Sciatic nerve (tissue), 2 donors: ENCODE results near the gene CHMP1A. TPM values are rescaled to one million over a fixed set of nuclear protein-coding genes. Genes with fewer than 3 reads are reported as not detected.
"Not testable (repeated sequence)": the region's sequence is repeated elsewhere in the genome, so short reads cannot be mapped to it uniquely, and the experiment has no call there.

Experiments used
- ATAC-seq: fragments of 200-7000 bp; cut with Tn5 transposase; one replicate; pipeline ENCODE4 v1.9.1; 2020; ENCODE audit warnings: mild to moderate bottlenecking, moderate library complexity
- DNase-seq: peaks from one replicate; pipeline ENCODE4 v3.0.0-alpha.2; 2020; ENCODE audit warnings: low spot score
- intact Hi-C: fragments of 100-400 bp; cut with DNase I; formaldehyde crosslinking; loops from one replicate; pipeline ENCODE4 v1.14.2; 2022
- total RNA-seq: library from RNA; stranded (reverse); fragmentation: NEBNext Ultra II Directional; extraction: Animal tissue kit (Norgen Biotek cat#: 25700); gene quantifications from one replicate; pipeline ENCODE4 v1.2.1, GENCODE V29; 2021
- donor health status: DM: no; HTN: no; CAD: no.
- donor health status: DM: no; HTN: no; CAD: no.

The CHMP1A gene
- total RNA-seq, result 55.8 TPM

- intact Hi-C loops, result no loop called here
- peak; percentile 95 for DNase-seq
- ATAC-seq, result peak; percentile 98
Observed at GRCh38 chr16:89657442-89658220, at the start of gene CHMP1A, which contains the start of gene SPATA33. TSS of gene CHMP1A (minus strand) at chr16:89657708. CDS start at chr16:89657588, 120 bp downstream. TSS of gene SPATA33 (plus strand) at chr16:89657836. CDS start at chr16:89657912, 76 bp downstream.

DNA sequence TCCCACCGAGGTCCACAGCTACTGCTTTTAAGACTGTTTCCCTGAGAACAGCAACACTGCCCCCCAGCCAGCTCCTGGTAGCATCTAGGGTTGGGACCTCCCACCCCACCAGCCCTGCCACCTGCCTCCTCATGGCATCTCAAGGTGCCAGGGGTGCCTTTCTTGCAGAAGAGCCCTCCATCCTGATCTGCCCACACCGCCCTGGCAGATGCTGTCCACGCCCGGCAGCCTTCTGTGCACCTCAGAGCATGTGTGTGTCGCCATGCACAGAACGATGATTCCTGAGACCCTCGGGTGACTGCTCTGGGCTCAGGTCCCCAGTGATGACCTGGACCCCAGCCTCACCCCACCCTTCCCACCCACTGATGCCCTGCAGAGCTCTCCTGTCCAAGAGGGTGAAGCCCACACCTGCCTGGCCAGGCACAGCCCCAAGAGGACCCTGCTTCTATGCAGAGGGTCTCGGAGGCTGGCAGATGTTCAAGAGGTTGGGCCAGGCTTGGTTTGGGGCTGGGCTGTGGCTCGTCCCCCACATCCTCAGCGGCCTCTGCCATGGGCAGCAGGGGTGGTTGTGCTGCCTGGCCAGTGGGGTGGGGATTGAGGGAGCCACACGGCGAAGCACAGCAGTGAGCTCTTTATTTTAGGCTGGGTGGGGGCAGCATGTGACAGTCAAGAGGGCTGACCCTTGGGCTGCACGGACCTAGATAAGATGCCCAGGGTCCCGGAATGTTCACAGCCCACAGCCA is 49.2 kb upstream of the CHMP1A start:
- intact Hi-C loops, result no loop called here
- DNase-seq (no peak), ATAC-seq (no peak)

DNA sequence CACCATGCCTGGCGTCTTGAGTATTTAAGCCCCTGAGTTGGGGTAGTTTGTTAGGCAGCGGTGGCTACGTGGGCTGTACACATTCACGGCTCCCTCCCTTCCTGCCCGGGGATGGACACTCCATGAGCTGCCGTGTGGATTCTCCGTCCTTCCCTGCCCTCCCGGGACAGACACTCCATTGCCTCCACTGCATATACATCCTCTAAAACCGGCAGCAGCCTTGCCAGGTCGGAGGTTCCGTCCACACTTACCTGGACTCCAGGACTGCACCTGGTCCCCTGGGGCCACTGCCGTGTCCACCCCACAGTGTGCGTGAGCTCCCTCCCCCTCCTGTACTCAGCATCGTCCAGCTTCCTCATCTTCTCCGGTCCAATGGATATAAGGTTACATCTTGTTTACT is 47.5 kb upstream of the CHMP1A start:
- DNase-seq (no peak), ATAC-seq (no peak)
- intact Hi-C loops, result no loop called here

DNA sequence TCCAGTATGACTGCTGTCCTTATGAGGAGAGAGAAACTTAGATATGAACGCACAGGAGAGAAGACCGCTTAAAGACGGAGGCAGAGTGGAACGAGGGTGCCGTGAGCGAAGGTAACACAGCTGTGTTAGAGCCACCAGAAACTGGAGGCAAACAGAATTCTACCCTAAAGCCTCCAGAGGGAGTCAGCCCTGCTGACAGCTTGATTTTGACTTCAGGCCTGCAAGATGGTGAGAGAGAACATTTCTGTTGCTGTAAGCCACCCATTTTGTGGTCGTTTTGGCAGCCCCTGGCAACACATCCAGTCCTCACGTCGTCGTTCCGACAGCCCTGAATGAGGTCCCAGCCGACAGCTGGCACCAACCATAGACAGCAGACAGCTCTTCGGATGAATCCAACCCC is 46.8 kb upstream of the CHMP1A start:
- intact Hi-C loops, result no loop called here
- no peak for ATAC-seq
- DNase-seq, result no peak

DNA sequence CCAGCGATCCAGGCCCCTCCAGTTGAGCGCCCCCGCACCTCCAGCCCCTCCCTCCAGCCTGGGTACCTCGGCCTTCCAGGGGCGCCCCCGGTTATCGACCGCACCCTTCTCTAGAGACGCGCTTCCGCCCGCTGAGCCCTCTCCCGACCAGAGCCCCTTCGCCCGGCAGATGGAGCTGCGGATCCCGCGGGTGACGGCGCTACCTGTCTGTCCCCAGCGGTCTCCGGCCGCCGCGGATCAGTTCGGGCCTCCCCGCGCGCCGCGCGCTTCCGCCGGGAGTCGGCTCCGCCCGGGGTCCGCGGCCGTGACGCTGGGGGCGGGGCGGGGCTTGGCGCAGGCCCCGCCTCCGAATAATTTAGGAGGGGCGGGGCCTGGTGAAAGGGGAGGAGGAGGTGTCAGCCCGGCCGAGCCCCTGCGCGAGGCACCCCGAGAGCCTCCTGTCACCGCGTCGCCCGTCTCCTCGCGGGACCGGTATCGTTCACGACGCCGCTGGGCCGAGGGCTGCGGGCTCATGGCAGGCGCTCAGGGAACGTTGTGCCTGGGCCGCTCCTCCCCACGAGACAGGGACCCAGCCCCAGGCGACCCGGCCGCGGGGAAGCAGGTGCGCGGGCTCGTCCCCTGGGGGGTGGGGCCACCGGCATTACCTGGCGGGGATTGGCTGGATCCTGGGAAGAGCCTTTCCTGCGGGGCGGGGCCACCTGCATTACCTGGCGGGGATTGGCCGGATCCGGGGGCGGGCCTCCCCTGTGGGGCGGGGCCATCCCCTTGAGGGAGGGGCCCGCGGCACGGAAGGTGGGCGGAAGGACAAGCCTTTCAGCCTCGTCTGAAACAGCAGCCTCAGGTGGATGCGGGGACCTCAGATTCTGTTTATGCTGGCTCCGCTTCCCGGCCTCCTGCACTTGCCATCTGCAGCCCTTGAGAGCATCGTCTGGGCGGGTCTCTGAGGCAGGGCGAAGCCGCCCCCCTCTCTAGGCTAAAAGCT is 44.2 kb upstream of the CHMP1A start, which contains the start of gene SPATA2L:
SPATA2L (minus strand) TSS at position 281 of the 982 bp plus-strand sequence. CDS start 473 bp downstream, outside the sequence.
- intact Hi-C loops, result no loop called here
- ATAC-seq, result peak; percentile 60

DNA sequence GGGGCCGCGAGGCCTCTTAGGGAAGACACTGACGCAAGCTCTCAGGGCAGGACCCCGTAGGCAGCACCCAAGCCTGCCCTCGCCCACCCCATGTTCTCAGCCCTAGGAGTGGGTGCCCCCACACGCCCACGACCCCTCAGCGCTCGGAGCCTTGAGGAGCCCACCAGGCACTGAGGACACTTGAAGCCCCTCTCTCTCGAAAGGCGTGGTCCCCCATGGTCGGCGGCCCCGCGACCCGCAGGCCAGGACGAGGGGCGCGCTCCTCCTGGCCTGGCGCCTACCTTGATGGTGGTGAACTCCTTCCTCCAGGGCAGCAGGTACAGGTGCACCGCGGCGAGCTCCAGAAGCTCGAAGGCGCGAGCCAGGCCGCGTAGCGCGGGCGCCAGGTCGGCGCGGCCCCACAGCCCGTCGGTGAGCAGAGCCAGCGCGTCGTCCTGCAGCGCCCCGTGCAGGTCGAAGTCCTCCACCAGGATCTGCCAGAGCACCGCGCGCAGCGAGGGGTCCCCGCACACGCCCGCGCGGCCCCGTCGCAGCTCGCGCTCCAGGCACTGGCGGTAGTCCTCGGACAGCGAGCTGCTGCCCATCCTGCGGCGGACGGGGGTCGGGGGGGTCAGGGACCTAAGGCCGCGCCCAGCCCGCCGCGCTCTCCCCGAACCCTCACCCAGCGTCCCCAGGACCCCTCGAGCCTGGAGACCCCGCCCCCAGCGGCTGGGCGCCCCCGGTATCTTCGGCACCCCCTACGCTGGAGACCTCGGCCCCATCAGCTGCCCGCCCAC is 43.3 kb upstream of the CHMP1A start:
- no peak for DNase-seq
- intact Hi-C loops, result no loop called here
- ATAC-seq, result peak; percentile 7

More for the DNA sequence above, 44.2 kb upstream of the CHMP1A start, which contains the start of gene SPATA2L:
- peak; percentile 88 for DNase-seq

DNA sequence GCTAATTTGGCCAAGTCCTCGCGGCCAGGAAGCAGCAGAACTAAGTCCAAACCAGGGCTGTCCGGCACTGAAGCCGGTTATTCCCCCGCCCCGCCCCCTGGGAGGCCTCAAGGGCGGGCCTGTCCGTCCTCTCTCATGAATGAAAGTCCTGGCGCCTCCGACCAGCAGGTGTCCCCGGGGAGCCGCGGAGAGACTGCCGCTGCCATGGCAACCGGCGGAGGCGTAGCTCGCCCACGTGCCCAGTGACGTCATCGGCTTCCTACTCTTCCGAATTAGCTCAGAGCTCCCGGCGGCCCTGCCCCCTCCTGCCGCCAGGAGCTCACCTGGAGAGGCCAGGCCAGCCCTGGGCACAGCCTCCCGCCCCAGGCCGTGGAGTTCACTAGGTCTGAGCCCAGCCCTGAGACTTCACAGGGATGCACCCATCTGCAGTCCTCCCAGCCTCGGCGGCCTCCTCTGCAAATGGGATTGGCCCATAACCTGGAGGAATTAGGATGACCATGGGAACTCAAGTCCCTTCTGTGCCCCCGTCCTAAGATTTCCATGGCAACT is 42.7 kb upstream of the CHMP1A start:
- ATAC-seq, result peak; percentile 91
- peak; percentile 100 for DNase-seq
- intact Hi-C loops, result no loop called here

DNA sequence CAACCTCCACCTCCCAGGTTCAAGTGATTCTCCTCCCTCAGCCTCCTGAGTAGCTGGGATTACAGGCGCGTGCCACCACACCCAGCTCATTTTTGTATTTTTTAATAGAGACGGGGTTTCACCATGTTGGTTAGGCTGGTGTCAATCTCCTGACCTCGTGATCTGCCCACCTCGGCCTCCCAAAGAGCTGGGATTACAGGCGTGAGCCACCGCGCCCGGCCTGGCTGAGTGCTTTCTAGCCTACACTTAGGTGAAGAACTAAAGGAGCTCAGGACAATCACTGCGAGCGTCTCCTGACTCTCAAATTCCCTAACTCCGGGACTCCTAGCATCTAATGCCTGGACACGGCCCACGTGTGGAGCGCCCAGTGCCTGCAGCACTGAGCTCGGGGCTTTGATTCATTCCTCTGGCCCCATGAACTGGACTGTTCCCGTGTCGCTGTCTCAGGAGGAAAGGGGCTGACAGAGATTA is 42.2 kb upstream of the CHMP1A start:
- ATAC-seq, DNase-seq, intact Hi-C loops: not testable (repeated sequence)

DNA sequence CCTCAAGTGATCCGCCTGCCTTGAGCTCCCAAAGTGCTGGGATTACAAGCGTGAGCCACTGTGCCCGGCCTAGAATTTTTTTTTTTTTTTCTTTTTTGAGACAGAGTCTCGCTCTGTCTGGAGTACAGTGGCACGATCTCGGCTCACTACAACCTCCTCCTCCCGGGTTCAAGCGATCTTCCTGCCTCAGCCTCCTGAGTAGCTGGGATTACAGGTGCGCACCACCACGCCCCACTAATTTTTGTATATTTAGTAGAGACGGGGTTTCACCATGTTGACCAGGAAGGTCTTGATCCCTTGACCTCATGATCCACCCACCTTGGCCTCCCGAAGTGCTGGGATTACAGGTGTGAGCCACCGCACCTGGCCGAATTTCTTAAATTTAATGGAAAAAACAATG is 41.2 kb upstream of the CHMP1A start:
- intact Hi-C loops, ATAC-seq, DNase-seq: not testable (repeated sequence)

GRCh38 chr16:89697616-89698331 is 40.3 kb upstream of the CHMP1A start:
- intact Hi-C loops, result no loop called here
- DNase-seq (no peak), ATAC-seq (no peak)

GRCh38 chr16:89697161-89697615 is 39.7 kb upstream of the CHMP1A start:
- intact Hi-C loops, result no loop called here
- ATAC-seq (no peak), DNase-seq (no peak)

- no peak for DNase-seq
- no peak for ATAC-seq
- intact Hi-C loops, result no loop called here
Observed at GRCh38 chr16:89696670-89697128, 39.2 kb upstream of the CHMP1A start.

- no peak for DNase-seq
- no peak for ATAC-seq
- intact Hi-C loops, result no loop called here
Observed at GRCh38 chr16:89695875-89696669, 38.6 kb upstream of the CHMP1A start.

GRCh38 chr16:89695086-89695874 is 37.8 kb upstream of the CHMP1A start:
- no peak for DNase-seq
- ATAC-seq, result no peak
- intact Hi-C loops, result no loop called here

DNA sequence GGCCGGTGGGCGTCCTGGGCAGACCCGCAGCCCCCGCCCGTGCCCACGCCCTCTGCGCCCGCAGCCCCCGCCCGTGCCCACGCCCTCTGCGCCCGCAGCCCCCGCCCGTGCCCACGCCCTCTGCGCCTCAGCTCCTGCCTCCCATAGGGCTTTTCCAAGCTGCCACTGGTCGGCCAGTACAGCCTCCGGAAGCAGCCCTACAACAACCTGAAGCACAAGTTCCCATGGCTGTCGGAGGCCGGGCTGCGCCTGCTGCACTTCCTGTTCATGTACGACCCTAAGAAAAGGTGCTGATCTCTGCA is 37.2 kb upstream of the CHMP1A start:
- ATAC-seq, intact Hi-C loops, DNase-seq: not testable (repeated sequence)
